CD4-positive, CD25-positive, alpha-beta regulatory T cell (primary cell): ENCODE measurements around the gene RANGRF. TPM values are rescaled to one million over a fixed set of nuclear protein-coding genes. Genes with fewer than 3 reads are reported as not detected.

Source experiments
- ATAC-seq, 2 donors: fragments of 150-1000 bp; cut with Tn5 transposase; one replicate each; pipeline ENCODE4 v1.10.0; 2021; ENCODE audit warnings: low read depth in 2 of 2, moderate number of reproducible peaks in 2 of 2, moderate library complexity in 1 of 2
- DNase-seq, 3 donors: peaks; one replicate each; pipeline versions ENCODE4 v3.0.0 to v3.0.0-alpha.2; 2012 to 2022; ENCODE audit warnings: mixed read lengths in 1 of 3
- H3K27ac ChIP-seq: one replicate; pipeline ENCODE4 v1.7.0; 2013; ENCODE audit warnings: mild to moderate bottlenecking, low read length; ENCODE audit not compliant: insufficient read depth, poor library complexity, severe bottlenecking
- H3K27me3 ChIP-seq: one replicate; pipeline ENCODE4 v1.7.0; 2013; ENCODE audit warnings: low read length; ENCODE audit not compliant: control insufficient read depth, insufficient read depth
- H3K36me3 ChIP-seq: one replicate; pipeline ENCODE4 v1.7.0; 2013; ENCODE audit warnings: mild to moderate bottlenecking, low read length, moderate library complexity; ENCODE audit not compliant: control insufficient read depth, insufficient read depth
- H3K4me1 ChIP-seq: 2 replicates; pipeline ENCODE4 v1.7.0; 2013; ENCODE audit warnings: mild to moderate bottlenecking, low read length; ENCODE audit not compliant: insufficient read depth, control insufficient read depth, poor library complexity, severe bottlenecking
- H3K4me3 ChIP-seq: one replicate; pipeline ENCODE4 v1.7.0; 2013; ENCODE audit warnings: low read depth, mild to moderate bottlenecking, low read length, moderate library complexity
- H3K9me3 ChIP-seq, 2 experiments: 1 replicate in 1 of 2; 2 replicates in 1 of 2; pipeline ENCODE4 v1.7.0; 2013; ENCODE audit warnings: low read length in 2 of 2, mild to moderate bottlenecking in 1 of 2, moderate library complexity in 1 of 2; ENCODE audit not compliant: control insufficient read depth in 2 of 2
- H3K27ac Mint-ChIP-seq, 3 donors: one replicate each; pipeline ENCODE4 v1.8.0; 2020 to 2022; ENCODE audit warnings: mild to moderate bottlenecking in 3 of 3, mixed read lengths in 3 of 3, moderate library complexity in 2 of 3
- H3K27me3 Mint-ChIP-seq: one replicate; pipeline ENCODE4 v1.8.0; 2022; ENCODE audit warnings: mild to moderate bottlenecking, mixed read lengths
- H3K36me3 Mint-ChIP-seq: one replicate; pipeline ENCODE4 v1.8.0; 2020; ENCODE audit warnings: mixed read lengths
- H3K4me1 Mint-ChIP-seq, 4 donors: one replicate each; pipeline ENCODE4 v1.8.0; 2020 to 2022; ENCODE audit warnings: mixed read lengths in 4 of 4, mild to moderate bottlenecking in 1 of 4
- H3K4me3 Mint-ChIP-seq, 4 donors: one replicate each; pipeline ENCODE4 v1.8.0; 2020 to 2022; ENCODE audit warnings: mild to moderate bottlenecking in 4 of 4, mixed read lengths in 4 of 4, moderate library complexity in 3 of 4
- H3K9me3 Mint-ChIP-seq, 7 donors: one replicate each; pipeline ENCODE4 v1.8.0; 2020 to 2022; ENCODE audit warnings: mixed read lengths in 7 of 7, mild to moderate bottlenecking in 3 of 7, moderate library complexity in 2 of 7
- polyA plus RNA-seq, 4 donors: library from polyadenylated mRNA; unstranded; fragments of 300-500 nt; fragmentation: Illumina TruSeq; gene quantifications; one replicate each; pipeline ENCODE4 v1.2.3, GENCODE V29; 2021
- total RNA-seq: library from RNA; stranded (reverse); gene quantifications from one replicate; pipeline ENCODE4 v1.2.3, GENCODE V29; 2022

RANGRF gene
- total and polyA plus RNA-seq, 5 donors from 2014 or later: 40.0 to 131 (median 91.7) TPM

GRCh38 chr17:8290043-8290442 is 1.6 kb downstream of the RANGRF start:
- no peaks in the 10 kb centered on the region for H3K27me3 ChIP-seq
- Mint-ChIP-seq H3K4me3 (peak overlapping the region; percentile 73 to 98 (median 96)), H3K4me1 (peaks cover 11 to 71% (median 40%) of the 10 kb centered on the region in 4 donors), H3K36me3 (peaks cover 11% of the 10 kb centered on the region), H3K27ac (peak overlapping the region in 2 of 3 donors; percentile 68 to 95), H3K9me3 (no peaks in the 10 kb centered on the region), H3K27me3 (no peaks in the 10 kb centered on the region)
- H3K27ac ChIP-seq: no peak overlapping the region
- peaks cover 36% of the 10 kb centered on the region for H3K4me1 ChIP-seq
- H3K9me3 ChIP-seq: no peaks in the 10 kb centered on the region
- ATAC-seq (no peak), DNase-seq (no peak)
- no peaks in the 10 kb centered on the region for H3K36me3 ChIP-seq
- H3K4me3 ChIP-seq: peak overlapping the region; percentile 76

GRCh38 chr17:8292639-8293395 is 4.3 kb downstream of the RANGRF start:
- ATAC-seq: no peak

GRCh38 chr17:8294361-8294760 is 5.9 kb downstream of the RANGRF start:
- ATAC-seq (no peak), DNase-seq (no peak)
- Mint-ChIP-seq H3K36me3 (peaks cover 11% of the 10 kb centered on the region), H3K27ac (peak overlapping the region in 2 of 3 donors; percentile 96 to 99), H3K4me3 (peak overlapping the region; percentile 94 to 100 (median 96)), H3K9me3 (no peaks in the 10 kb centered on the region), H3K27me3 (no peaks in the 10 kb centered on the region), H3K4me1 (peaks cover 12 to 59% (median 32%) of the 10 kb centered on the region in 4 donors)
- peak overlapping the region; percentile 68 for H3K4me3 ChIP-seq
- no peaks in the 10 kb centered on the region for H3K36me3 ChIP-seq
- H3K27me3 ChIP-seq: no peaks in the 10 kb centered on the region
- no peak overlapping the region for H3K27ac ChIP-seq
- no peaks in the 10 kb centered on the region for H3K9me3 ChIP-seq
- H3K4me1 ChIP-seq: peaks cover 26% of the 10 kb centered on the region

More at GRCh38 chr17:8292639-8293395, 4.3 kb downstream of the RANGRF start:
- no peaks in the 10 kb centered on the region for H3K9me3 Mint-ChIP-seq
- H3K27ac ChIP-seq: no peak overlapping the region
- no peak overlapping the region for H3K4me3 ChIP-seq
- H3K4me1 Mint-ChIP-seq: peaks cover 12 to 73% (median 38%) of the 10 kb centered on the region in 4 donors
- peak overlapping the region; percentile 4 to 35 (median 15) for H3K27ac Mint-ChIP-seq
- no peak for DNase-seq
- H3K36me3 Mint-ChIP-seq: peaks cover 11% of the 10 kb centered on the region
- peaks cover 38% of the 10 kb centered on the region for H3K4me1 ChIP-seq
- no peaks in the 10 kb centered on the region for H3K36me3 ChIP-seq
- no peaks in the 10 kb centered on the region for H3K9me3 ChIP-seq
- H3K27me3 Mint-ChIP-seq: no peaks in the 10 kb centered on the region
- no peaks in the 10 kb centered on the region for H3K27me3 ChIP-seq
- peak overlapping the region; percentile 17 to 80 (median 66) for H3K4me3 Mint-ChIP-seq

GRCh38 chr17:8294814-8295316 is 6.4 kb downstream of the RANGRF start:
- Histone ChIP-seq H3K27me3 (no peaks in the 10 kb centered on the region), H3K27ac (peak overlapping the region; percentile 85), H3K4me3 (peak overlapping the region; percentile 68), H3K4me1 (peaks cover 20% of the 10 kb centered on the region), H3K9me3 (no peaks in the 10 kb centered on the region), H3K36me3 (no peaks in the 10 kb centered on the region)
- H3K36me3 Mint-ChIP-seq: peaks cover 10% of the 10 kb centered on the region
- H3K4me1 Mint-ChIP-seq: peaks cover 12 to 54% (median 32%) of the 10 kb centered on the region in 4 donors
- peak overlapping the region; percentile 92 to 99 (median 96) for H3K27ac Mint-ChIP-seq
- no peaks in the 10 kb centered on the region for H3K27me3 Mint-ChIP-seq
- H3K9me3 Mint-ChIP-seq: no peaks in the 10 kb centered on the region
- H3K4me3 Mint-ChIP-seq: peak overlapping the region; percentile 94 to 100 (median 96)
- DNase-seq (no peak), ATAC-seq (no peak)

DNA sequence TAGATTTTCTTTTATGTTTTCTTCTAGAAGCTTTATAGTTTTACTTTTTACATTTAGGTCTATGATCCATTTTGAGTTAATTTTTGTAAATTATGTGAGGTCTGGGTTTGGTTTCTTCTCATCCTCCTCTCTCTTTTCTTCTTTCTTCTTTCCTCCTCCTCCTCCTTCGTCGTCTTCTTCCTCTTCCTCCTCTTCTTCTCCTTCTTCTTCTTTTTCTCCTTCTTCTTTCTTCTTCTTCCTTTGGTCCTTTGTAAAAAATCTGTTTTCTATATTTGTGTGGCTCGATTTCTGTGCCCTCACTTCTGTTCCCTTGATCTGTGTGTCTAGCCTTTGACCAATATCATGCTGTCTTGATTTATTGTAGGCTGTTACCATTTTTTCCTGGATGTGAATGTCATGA is 11.8 kb downstream of the RANGRF start:
- DNase-seq (no peak), ATAC-seq (no peak)
- H3K27ac ChIP-seq: peak overlapping the region; percentile 30
- H3K4me1 Mint-ChIP-seq: peaks cover 6 to 23% (median 13%) of the 10 kb centered on the region in 4 donors
- peaks cover 11% of the 10 kb centered on the region for H3K4me1 ChIP-seq
- peaks cover 5% of the 10 kb centered on the region for H3K27me3 Mint-ChIP-seq
- H3K4me3 ChIP-seq: no peak overlapping the region
- H3K27ac Mint-ChIP-seq: peak overlapping the region in 2 of 3 donors; percentile 48 to 61
- peak overlapping the region in 2 of 4 donors; percentile 72 to 75 for H3K4me3 Mint-ChIP-seq
- no peaks in the 10 kb centered on the region for H3K36me3 ChIP-seq
- no peaks in the 10 kb centered on the region for H3K27me3 ChIP-seq
- no peaks in the 10 kb centered on the region for H3K9me3 Mint-ChIP-seq
- H3K36me3 Mint-ChIP-seq: no peaks in the 10 kb centered on the region
- H3K9me3 ChIP-seq: no peaks in the 10 kb centered on the region

DNA sequence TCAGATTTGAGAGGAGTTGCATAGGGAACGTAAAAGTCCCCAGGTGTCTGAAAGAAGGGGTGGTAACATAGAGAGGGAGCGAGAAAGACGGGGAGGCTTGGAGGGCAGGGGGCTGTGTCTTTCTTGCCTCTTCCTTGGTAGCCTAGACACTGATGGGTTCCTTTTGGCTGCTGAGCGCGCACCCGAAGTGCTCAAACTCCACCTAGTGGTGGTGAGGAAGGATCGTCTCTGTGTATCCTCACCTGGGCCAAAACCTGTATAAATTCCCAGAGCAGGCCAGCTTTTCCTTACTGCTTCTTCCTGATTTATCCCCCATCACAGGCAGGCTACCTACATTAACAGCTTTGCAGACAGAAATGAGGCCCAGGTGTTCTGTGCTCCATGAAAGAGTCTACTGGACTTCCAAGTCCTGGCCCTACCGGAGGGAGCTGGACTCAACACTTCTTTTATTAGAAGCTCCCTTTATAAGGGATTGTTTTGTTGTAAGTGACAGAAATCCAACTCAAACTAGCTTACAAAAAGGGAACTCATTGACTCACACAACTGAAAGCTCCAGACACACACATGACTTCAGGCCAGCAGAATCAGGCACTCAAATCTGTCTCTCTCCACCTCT is 12.3 kb downstream of the RANGRF start:
- no peaks in the 10 kb centered on the region for H3K9me3 Mint-ChIP-seq
- no peaks in the 10 kb centered on the region for H3K9me3 ChIP-seq
- H3K27me3 Mint-ChIP-seq: peaks cover 5% of the 10 kb centered on the region
- no peaks in the 10 kb centered on the region for H3K36me3 Mint-ChIP-seq
- H3K36me3 ChIP-seq: no peaks in the 10 kb centered on the region
- peaks cover 10% of the 10 kb centered on the region for H3K4me1 ChIP-seq
- ATAC-seq (peak; percentile 90 to 91), DNase-seq (peak; percentile 43 to 79 (median 79))
- H3K27ac Mint-ChIP-seq: peak overlapping the region; percentile 48 to 61 (median 52)
- H3K27me3 ChIP-seq: no peaks in the 10 kb centered on the region
- H3K27ac ChIP-seq: peak overlapping the region; percentile 30
- peak overlapping the region in 3 of 4 donors; percentile 2 to 75 (median 72) for H3K4me3 Mint-ChIP-seq
- peaks cover 6 to 20% (median 11%) of the 10 kb centered on the region in 4 donors for H3K4me1 Mint-ChIP-seq
- H3K4me3 ChIP-seq: no peak overlapping the region

GRCh38 chr17:8310601-8311123 is 22.2 kb downstream of the RANGRF start:
- Histone ChIP-seq H3K27me3 (no peaks in the 10 kb centered on the region), H3K27ac (no peak overlapping the region), H3K4me1 (no peaks in the 10 kb centered on the region), H3K9me3 (no peaks in the 10 kb centered on the region), H3K36me3 (no peaks in the 10 kb centered on the region), H3K4me3 (no peak overlapping the region)
- ATAC-seq (no peak), DNase-seq (no peak)
- no peak overlapping the region for H3K27ac Mint-ChIP-seq
- no peak overlapping the region for H3K4me3 Mint-ChIP-seq
- H3K27me3 Mint-ChIP-seq: peaks cover 26% of the 10 kb centered on the region
- no peaks in the 10 kb centered on the region for H3K36me3 Mint-ChIP-seq
- H3K9me3 Mint-ChIP-seq: peaks cover 0 to 2% (median 0%) of the 10 kb centered on the region in 7 donors
- H3K4me1 Mint-ChIP-seq: no peaks in the 10 kb centered on the region
